GM12878 (cell line): ENCODE results near the gene RHBG. TPM values are rescaled to one million over a fixed set of nuclear protein-coding genes. Genes with fewer than 3 reads are reported as not detected.
A peak's percentile ranks its signal among the peaks of the same experiment; 100 is the strongest.

Experiments
- IKZF1 ChIP-seq: fragments of 450-650 bp; conservative IDR thresholded peaks from 2 replicates; pipeline ENCODE4 v1.6.1; 2017; ENCODE audit warnings: antibody characterized with exemption, mild to moderate bottlenecking
- IRF4 ChIP-seq: IDR thresholded peaks from 2 replicates; pipeline ENCODE4 v1.6.1; 2011; ENCODE audit warnings: low read depth, low read length
- MAX ChIP-seq: IDR thresholded peaks from 2 replicates; pipeline ENCODE4 v1.6.1; 2012; ENCODE audit warnings: low read depth, low read length, improper control_type of control experiment
- NFXL1 ChIP-seq: fragments of 450-650 bp; IDR thresholded peaks from 2 replicates; pipeline ENCODE4 v1.6.1; 2017; ENCODE audit warnings: antibody characterized with exemption, mild to moderate bottlenecking, borderline replicate concordance
- POLR2AphosphoS5 ChIP-seq: IDR thresholded peaks from 2 replicates; pipeline ENCODE4 v1.6.1; 2011; ENCODE audit warnings: mild to moderate bottlenecking, low read length, inconsistent platforms
- RAD21 ChIP-seq: IDR thresholded peaks from 2 replicates; pipeline ENCODE4 v1.6.1; 2011; ENCODE audit warnings: mild to moderate bottlenecking, low read depth, low read length, moderate library complexity; ENCODE audit not compliant: insufficient read depth
- SMARCA5 ChIP-seq: fragments of 450-650 bp; IDR thresholded peaks from 2 replicates; pipeline ENCODE4 v1.6.1; 2017; ENCODE audit warnings: mild to moderate bottlenecking
- SP1 ChIP-seq: IDR thresholded peaks from one replicate; pipeline ENCODE4 v1.6.1; 2011; ENCODE audit warnings: low read depth, low read length
- YY1 ChIP-seq: IDR thresholded peaks from 2 replicates; pipeline ENCODE4 v1.6.1; 2011; ENCODE audit warnings: low read depth, mild to moderate bottlenecking, low read length
- ZNF274 ChIP-seq: IDR thresholded peaks from one replicate; pipeline ENCODE4 v1.8.0; 2011; ENCODE audit not compliant: insufficient read length, insufficient read depth
- polyA plus RNA-seq, 11 experiments: library from polyadenylated mRNA; depleted of rRNA in 4 of 11; unstranded in 6 of 11; stranded (reverse) in 5 of 11; fragments of >200 nt; fragmentation: Nextera tagmentation in 4 of 11; fragmentation: Illumina TruSeq in 1 of 11; extraction: Ambion mirVana in 4 of 11; extraction: Trizol in 1 of 11; gene quantifications; 1 replicate in 1 of 11; 2 replicates in 10 of 11; pipeline versions ENCODE4 v1.2.1 to v1.2.3, GENCODE V29; 2011 to 2016; ENCODE audit warnings: inconsistent platforms in 2 of 11, missing spikeins in 2 of 11, low read depth in 1 of 11
- total RNA-seq, 4 experiments: library from RNA; depleted of rRNA in 3 of 4; stranded (reverse); fragments of >200 nt in 3 of 4; fragmentation: Illumina TruSeq in 1 of 4; extraction: Trizol in 1 of 4; gene quantifications; 2 replicates each; pipeline versions ENCODE4 v1.2.1 to v1.2.3, GENCODE V29; 2013 to 2021
- TF ChIP-seq, protein P1 (sequence below): fragments of 150-350 bp; IDR thresholded peaks from 2 replicates; pipeline ENCODE4 v1.6.1; 2016; ENCODE audit warnings: low read depth, low read length

The RHBG gene
- total and polyA plus RNA-seq, 10 of the 15 experiments (the other 5 are each of a cell fraction or from before 2014, with no cell fraction given) = not detected

DNA sequence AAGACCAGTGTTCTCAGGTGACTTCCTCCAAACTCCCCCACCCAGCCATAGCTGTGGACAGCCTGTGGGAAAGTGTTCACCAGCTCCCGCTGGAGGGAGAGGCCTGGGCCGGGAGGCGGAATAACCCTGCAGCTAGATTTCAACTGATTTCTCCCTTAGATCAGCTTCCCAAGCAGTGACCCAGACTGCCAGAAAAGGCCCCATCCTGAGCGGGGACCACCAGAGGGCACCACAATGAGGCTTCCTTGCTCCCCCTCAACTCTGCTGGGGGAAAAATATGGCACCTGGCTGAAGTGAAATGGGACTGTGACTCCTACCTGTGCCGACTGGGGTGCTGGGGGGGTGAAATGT is 50.8 kb downstream of the RHBG start (continued):
- TF ChIP-seq, protein P1, sequence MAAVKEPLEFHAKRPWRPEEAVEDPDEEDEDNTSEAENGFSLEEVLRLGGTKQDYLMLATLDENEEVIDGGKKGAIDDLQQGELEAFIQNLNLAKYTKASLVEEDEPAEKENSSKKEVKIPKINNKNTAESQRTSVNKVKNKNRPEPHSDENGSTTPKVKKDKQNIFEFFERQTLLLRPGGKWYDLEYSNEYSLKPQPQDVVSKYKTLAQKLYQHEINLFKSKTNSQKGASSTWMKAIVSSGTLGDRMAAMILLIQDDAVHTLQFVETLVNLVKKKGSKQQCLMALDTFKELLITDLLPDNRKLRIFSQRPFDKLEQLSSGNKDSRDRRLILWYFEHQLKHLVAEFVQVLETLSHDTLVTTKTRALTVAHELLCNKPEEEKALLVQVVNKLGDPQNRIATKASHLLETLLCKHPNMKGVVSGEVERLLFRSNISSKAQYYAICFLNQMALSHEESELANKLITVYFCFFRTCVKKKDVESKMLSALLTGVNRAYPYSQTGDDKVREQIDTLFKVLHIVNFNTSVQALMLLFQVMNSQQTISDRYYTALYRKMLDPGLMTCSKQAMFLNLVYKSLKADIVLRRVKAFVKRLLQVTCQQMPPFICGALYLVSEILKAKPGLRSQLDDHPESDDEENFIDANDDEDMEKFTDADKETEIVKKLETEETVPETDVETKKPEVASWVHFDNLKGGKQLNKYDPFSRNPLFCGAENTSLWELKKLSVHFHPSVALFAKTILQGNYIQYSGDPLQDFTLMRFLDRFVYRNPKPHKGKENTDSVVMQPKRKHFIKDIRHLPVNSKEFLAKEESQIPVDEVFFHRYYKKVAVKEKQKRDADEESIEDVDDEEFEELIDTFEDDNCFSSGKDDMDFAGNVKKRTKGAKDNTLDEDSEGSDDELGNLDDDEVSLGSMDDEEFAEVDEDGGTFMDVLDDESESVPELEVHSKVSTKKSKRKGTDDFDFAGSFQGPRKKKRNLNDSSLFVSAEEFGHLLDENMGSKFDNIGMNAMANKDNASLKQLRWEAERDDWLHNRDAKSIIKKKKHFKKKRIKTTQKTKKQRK = no peak
- TF ChIP-seq ZNF274 (no peak), MAX (no peak), IKZF1 (0 out of 2 replicates have a peak, but pooled peaks have one; percentile 3), SP1 (peak; percentile 93), SMARCA5 (0 out of 2 replicates have a peak, but pooled peaks have one; percentile 32), POLR2AphosphoS5 (peak; percentile 32; the same call in 1 of the 2 replicates), NFXL1 (no peak), IRF4 (0 out of 2 replicates have a peak, but pooled peaks have one; percentile 12), RAD21 (0 out of 2 replicates have a peak, but pooled peaks have one; percentile 31), YY1 (peak; percentile 74; the same call in 1 of the 2 replicates)
